Measurements from ENCODE around the gene FNDC3A.

FNDC3A gene

DNA sequence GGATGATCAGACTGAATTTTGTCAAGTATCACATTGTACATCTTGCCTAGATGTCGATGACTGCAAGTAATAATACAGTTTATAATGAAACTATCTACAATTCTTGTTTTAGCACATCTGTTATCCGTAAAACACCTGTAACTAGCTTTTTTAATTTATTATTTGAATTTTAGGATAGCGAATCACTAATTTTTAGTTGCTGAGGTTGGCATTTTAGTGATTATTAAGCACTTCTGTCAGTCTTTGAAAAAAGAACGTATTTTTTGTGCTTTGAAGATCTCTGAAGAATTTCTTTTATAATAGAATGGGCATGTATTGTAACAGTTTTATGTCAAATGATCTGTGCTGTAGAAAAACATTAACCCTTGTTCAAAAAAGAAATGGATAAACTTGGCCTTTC lies 232.9 kb downstream of the FNDC3A start:
- FAIRE-seq, result no peak
- no peak for DNase-seq (ENCODE audit: insufficient read length, low spot score)
- TF ChIP-seq, protein P1, sequence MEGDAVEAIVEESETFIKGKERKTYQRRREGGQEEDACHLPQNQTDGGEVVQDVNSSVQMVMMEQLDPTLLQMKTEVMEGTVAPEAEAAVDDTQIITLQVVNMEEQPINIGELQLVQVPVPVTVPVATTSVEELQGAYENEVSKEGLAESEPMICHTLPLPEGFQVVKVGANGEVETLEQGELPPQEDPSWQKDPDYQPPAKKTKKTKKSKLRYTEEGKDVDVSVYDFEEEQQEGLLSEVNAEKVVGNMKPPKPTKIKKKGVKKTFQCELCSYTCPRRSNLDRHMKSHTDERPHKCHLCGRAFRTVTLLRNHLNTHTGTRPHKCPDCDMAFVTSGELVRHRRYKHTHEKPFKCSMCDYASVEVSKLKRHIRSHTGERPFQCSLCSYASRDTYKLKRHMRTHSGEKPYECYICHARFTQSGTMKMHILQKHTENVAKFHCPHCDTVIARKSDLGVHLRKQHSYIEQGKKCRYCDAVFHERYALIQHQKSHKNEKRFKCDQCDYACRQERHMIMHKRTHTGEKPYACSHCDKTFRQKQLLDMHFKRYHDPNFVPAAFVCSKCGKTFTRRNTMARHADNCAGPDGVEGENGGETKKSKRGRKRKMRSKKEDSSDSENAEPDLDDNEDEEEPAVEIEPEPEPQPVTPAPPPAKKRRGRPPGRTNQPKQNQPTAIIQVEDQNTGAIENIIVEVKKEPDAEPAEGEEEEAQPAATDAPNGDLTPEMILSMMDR (IDR thresholded peaks at IDR 0.05; ENCODE audit: insufficient read depth, missing control alignments), result no peak

DNA sequence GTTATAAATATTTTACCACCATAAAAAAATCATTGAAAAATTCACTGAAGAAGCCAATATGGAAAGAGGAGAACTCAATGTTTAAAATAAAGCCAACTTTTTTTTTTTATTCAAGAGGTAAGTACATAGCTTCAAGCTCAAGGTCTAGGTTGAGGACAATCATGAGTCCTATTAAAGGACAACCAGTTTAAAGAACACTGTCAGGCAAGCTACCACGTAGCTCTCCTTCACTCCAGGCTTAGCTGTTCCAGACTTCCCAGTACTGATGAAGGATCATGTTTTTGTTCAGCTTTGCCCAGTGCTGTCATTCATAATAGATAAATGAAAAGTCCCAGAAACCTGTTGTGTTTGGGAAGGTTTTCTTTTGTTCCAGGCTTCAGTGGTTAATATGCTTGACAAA lies 234.4 kb downstream of the FNDC3A start:
- FAIRE-seq, result no peak
- no peak for DNase-seq (ENCODE audit: insufficient read length, low spot score)
- TF ChIP-seq, protein P1 (IDR thresholded peaks at IDR 0.05; ENCODE audit: insufficient read depth, missing control alignments), result no peak

- DNase-seq (ENCODE audit: insufficient read length, low spot score) (no peak), FAIRE-seq (no peak)
- TF ChIP-seq, protein P1 (IDR thresholded peaks at IDR 0.05; ENCODE audit: insufficient read depth, missing control alignments), result no peak
Measured at GRCh38 chr13:49210669-49211068, 235.0 kb downstream of the FNDC3A start.

- TF ChIP-seq, protein P1 (IDR thresholded peaks at IDR 0.05; ENCODE audit: insufficient read depth, missing control alignments), result no peak
- FAIRE-seq (no peak), DNase-seq (ENCODE audit: insufficient read length, low spot score) (no peak)
Measured at GRCh38 chr13:49213539-49213938, 237.8 kb downstream of the FNDC3A start.

DNA sequence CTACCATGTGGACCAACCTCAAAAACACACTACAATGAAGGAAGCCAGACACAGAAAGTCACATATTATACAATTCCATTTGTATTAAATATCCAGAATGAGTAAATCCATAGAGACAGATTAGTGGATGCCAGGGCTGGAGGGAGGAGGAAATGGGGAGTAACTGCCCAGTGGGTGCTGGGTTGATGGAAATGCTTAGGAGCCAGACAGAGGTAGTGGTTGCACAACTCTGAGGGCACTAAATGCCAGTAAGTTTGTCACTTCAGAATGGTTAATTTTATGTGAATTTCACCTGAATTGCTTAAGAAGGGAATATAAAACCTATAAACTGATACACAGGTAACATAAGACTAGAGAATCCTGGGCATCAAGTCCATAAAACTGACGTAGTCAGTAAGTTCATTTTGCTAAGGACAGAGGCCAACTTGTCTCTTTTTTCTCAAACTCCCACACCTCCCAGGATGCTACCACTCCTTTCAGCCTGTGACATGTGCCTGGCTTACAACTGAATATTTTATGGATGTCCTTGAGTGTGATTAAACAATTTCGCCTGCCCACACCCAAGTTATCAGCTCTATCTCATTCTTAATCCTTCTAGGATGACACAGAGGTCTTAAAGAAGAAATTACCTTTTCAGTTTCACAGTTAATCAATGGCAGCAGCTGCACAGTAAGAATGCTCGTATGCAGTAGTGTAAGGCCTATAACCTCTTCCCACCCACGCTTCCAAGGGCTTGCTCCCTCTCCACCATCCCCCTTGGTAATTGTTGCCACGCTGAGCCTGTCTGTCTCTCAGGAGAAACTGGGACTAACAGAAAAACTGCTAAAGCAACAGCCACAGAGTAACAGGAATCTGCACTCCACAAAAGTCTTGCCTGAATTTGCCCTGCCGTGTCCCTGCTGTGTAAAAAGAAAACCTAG lies 238.5 kb downstream of the FNDC3A start:
- TF ChIP-seq, protein P1 (IDR thresholded peaks at IDR 0.05; ENCODE audit: insufficient read depth, missing control alignments), result no peak
- DNase-seq (ENCODE audit: insufficient read length, low spot score) (no peak), FAIRE-seq (no peak)

DNA sequence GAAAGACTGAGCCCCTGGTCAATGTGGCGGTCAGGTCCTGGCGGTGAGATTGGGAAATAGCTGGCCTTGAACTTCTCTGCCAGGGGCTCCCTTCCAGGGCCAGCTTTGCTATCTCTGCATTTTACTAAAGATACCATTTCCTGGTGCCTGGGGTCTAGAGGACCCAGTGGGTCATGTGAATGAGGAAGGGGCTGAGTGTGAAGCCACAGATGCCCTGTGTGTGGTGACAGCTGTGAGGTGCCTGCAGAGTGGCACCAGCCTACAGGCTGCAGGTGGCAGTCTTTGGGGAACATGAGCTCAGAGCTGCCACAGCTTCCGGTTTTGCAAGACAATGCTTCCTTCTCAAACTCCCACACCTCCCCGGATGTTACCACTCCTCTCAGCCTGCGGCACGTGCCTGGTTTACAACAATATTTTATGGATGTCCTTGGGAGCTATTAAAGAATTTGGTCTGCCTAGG lies 239.2 kb downstream of the FNDC3A start:
- TF ChIP-seq, protein P1 (IDR thresholded peaks at IDR 0.05; ENCODE audit: insufficient read depth, missing control alignments), result no peak
- no peak for FAIRE-seq
- no peak for DNase-seq (ENCODE audit: insufficient read length, low spot score)

GRCh38 chr13:49216334-49216733 lies 240.6 kb downstream of the FNDC3A start:
- DNase-seq (ENCODE audit: insufficient read length, low spot score) (no peak), FAIRE-seq (no peak)
- TF ChIP-seq, protein P1 (IDR thresholded peaks at IDR 0.05; ENCODE audit: insufficient read depth, missing control alignments), result no peak

Data from D721Med (cell line).